Measurements from ENCODE around the gene HINT3.

DNA sequence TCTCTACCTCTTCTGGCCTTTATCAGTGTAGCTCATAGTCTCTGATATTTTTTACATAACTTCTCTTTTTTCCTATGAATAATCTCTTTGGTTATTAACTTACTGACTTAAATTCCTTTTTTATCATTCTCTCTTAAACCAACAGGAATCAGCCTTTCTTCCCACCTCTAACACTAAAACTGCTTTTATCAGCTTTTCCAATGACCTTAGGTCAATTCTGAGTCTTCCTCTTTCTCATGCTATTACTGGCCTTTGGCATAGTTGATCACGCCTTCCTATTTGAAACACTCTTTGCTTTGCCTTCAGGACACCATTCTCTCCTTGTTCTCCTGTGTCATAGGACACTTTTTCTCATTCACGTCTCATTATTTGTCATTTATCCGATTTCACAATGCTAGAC is 8.1 kb upstream of the HINT3 start:
- TF ChIP-seq, protein P1, sequence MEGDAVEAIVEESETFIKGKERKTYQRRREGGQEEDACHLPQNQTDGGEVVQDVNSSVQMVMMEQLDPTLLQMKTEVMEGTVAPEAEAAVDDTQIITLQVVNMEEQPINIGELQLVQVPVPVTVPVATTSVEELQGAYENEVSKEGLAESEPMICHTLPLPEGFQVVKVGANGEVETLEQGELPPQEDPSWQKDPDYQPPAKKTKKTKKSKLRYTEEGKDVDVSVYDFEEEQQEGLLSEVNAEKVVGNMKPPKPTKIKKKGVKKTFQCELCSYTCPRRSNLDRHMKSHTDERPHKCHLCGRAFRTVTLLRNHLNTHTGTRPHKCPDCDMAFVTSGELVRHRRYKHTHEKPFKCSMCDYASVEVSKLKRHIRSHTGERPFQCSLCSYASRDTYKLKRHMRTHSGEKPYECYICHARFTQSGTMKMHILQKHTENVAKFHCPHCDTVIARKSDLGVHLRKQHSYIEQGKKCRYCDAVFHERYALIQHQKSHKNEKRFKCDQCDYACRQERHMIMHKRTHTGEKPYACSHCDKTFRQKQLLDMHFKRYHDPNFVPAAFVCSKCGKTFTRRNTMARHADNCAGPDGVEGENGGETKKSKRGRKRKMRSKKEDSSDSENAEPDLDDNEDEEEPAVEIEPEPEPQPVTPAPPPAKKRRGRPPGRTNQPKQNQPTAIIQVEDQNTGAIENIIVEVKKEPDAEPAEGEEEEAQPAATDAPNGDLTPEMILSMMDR (IDR thresholded peaks at IDR 0.05), result no peak
- no peak for TF ChIP-seq EP300 (IDR thresholded peaks at IDR 0.05)
- no peak for TF ChIP-seq POLR2A (IDR thresholded peaks at IDR 0.05)

Data from gastroesophageal sphincter (tissue), 3 donors.